ENCODE measurements around the gene IGF2.
A peak's percentile ranks its signal among the peaks of the same experiment; 100 is the strongest.

Gene IGF2, protein sequence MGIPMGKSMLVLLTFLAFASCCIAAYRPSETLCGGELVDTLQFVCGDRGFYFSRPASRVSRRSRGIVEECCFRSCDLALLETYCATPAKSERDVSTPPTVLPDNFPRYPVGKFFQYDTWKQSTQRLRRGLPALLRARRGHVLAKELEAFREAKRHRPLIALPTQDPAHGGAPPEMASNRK

DNA sequence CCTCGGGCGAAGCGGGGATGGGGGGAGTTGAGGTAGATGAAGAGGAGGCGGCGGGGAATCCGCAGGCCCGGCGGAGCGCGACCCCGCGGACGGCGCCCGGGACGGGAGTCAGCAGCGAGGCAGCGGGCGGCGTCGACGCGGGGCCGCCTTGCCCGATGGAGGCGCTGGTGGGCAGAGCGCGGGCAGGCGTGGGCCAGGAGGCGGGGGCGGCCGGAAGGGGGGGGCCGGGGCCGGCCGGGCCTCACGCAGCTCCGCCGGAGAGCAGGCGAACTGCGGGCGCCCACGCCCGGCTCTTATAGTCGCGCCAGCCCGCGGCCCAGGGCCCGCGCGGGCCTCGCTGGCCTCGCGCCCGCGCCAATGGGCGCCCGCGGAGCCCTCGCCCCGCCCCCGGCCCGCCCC is at the start of gene IGF2:
IGF2 (minus strand) TSS at position 267 of the 399 bp plus-strand sequence. CDS start 3,866 bp downstream, outside the sequence.
- Histone ChIP-seq H3K4me3 (ENCODE audit: low read depth, low read length) (peak within 1 kb of the TSS; percentile 43), H3K27ac (ENCODE audit: low read depth, low read length) (no peak within 1 kb of the TSS), H3K36me3 (ENCODE audit: control insufficient read depth, insufficient read depth, low read length) (no peaks in the 10 kb centered on the region), H3K27me3 (ENCODE audit: control insufficient read depth, insufficient read depth, low read length) (peaks cover 96% of the 10 kb centered on the region), H3K4me1 (ENCODE audit: control insufficient read depth, insufficient read depth, low read length) (peaks cover 17% of the 10 kb centered on the region), H3K9ac (ENCODE audit: low read length) (no peak within 1 kb of the TSS), H3K9me3 (ENCODE audit: control insufficient read depth, insufficient read depth, low read depth, low read length) (no peaks in the 10 kb centered on the region)

DNA sequence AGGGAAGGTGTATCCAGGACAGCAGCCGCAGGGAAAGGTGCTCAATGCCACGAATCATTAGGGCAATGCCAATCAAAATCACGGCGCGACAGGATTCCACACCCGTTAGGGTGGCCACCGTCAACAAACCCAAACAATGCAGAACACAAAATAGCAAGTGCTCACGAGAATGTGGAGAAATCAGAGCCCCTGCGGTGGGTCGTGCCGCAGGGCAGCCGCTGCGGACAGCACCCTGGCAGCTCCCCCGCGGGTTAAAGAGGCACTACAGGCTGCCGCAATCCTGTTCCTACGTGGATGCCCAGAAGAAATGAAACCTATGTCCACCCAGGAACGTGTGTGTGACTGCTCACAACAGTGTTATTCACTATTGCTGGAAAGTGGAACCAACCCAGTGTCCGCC is 49.6 kb upstream of the IGF2 start:
- H3K27me3 ChIP-seq (ENCODE audit: control insufficient read depth, insufficient read depth, low read length) = peaks cover 8% of the 10 kb centered on the region; the same call in 1 of the 2 replicates
- no peaks in the 10 kb centered on the region for H3K9me3 ChIP-seq (ENCODE audit: control insufficient read depth, insufficient read depth, low read depth, low read length)
- H3K4me3 ChIP-seq (ENCODE audit: low read depth, low read length) = no peak overlapping the region
- no peaks in the 10 kb centered on the region for H3K36me3 ChIP-seq (ENCODE audit: control insufficient read depth, insufficient read depth, low read length)
- H3K9ac ChIP-seq (ENCODE audit: low read length) = no peak overlapping the region
- H3K27ac ChIP-seq (ENCODE audit: low read depth, low read length) = no peak overlapping the region
- no peaks in the 10 kb centered on the region for H3K4me1 ChIP-seq (ENCODE audit: control insufficient read depth, insufficient read depth, low read length)

DNA sequence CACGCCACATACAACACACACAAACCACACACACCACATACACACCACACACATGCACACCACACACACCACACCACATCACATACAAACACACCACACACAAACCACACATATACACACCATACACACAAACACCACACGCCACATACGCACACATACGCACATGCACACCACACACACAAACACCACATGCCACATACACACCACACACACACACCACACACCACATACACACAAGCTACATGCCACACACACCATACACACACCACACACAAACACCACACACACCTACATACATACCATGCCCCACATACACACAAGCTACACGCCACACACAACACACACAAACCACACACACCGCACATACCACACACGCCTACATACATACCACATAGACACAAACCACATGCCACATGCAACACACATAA is 48.1 kb upstream of the IGF2 start:
- Histone ChIP-seq H3K4me3 (ENCODE audit: low read depth, low read length) (no peak overlapping the region), H3K4me1 (ENCODE audit: control insufficient read depth, insufficient read depth, low read length) (no peaks in the 10 kb centered on the region), H3K9ac (ENCODE audit: low read length) (no peak overlapping the region), H3K27me3 (ENCODE audit: control insufficient read depth, insufficient read depth, low read length) (peaks cover 8% of the 10 kb centered on the region; the same call in 1 of the 2 replicates), H3K36me3 (ENCODE audit: control insufficient read depth, insufficient read depth, low read length) (no peaks in the 10 kb centered on the region), H3K27ac (ENCODE audit: low read depth, low read length) (no peak overlapping the region), H3K9me3 (ENCODE audit: control insufficient read depth, insufficient read depth, low read depth, low read length) (no peaks in the 10 kb centered on the region)

DNA sequence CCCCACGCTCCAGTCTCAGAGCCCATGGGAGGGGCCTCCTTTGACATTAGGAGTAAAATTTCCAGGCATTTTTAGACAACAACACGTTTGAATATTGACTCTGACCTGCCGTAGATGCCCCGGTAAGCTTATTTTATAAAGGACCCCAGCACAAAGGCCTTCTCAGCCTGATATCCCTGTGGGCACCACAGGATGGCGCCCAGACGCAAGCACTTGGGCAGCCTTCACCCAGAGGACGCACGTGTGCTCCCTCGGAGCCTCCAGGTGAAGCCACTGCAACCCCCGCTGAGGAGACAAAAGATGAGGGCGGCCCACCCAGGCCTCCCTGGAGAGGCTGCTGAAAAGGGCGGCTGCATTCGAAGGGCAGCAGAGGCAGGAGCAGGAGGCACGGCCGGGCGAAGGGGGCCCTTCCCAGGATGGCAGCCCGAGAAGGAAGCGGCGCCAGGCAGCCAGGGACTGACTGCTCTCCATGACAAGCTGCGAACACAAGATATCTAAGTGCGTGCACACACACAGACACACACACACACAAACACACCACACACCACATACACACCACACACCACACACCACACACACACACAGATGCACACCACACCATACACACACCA is 47.6 kb upstream of the IGF2 start:
- H3K9me3 ChIP-seq (ENCODE audit: control insufficient read depth, insufficient read depth, low read depth, low read length) = no peaks in the 10 kb centered on the region
- no peak overlapping the region for H3K4me3 ChIP-seq (ENCODE audit: low read depth, low read length)
- peaks cover 8% of the 10 kb centered on the region; the same call in 1 of the 2 replicates for H3K27me3 ChIP-seq (ENCODE audit: control insufficient read depth, insufficient read depth, low read length)
- H3K27ac ChIP-seq (ENCODE audit: low read depth, low read length) = no peak overlapping the region
- no peak overlapping the region for H3K9ac ChIP-seq (ENCODE audit: low read length)
- no peaks in the 10 kb centered on the region for H3K4me1 ChIP-seq (ENCODE audit: control insufficient read depth, insufficient read depth, low read length)
- H3K36me3 ChIP-seq (ENCODE audit: control insufficient read depth, insufficient read depth, low read length) = no peaks in the 10 kb centered on the region

DNA sequence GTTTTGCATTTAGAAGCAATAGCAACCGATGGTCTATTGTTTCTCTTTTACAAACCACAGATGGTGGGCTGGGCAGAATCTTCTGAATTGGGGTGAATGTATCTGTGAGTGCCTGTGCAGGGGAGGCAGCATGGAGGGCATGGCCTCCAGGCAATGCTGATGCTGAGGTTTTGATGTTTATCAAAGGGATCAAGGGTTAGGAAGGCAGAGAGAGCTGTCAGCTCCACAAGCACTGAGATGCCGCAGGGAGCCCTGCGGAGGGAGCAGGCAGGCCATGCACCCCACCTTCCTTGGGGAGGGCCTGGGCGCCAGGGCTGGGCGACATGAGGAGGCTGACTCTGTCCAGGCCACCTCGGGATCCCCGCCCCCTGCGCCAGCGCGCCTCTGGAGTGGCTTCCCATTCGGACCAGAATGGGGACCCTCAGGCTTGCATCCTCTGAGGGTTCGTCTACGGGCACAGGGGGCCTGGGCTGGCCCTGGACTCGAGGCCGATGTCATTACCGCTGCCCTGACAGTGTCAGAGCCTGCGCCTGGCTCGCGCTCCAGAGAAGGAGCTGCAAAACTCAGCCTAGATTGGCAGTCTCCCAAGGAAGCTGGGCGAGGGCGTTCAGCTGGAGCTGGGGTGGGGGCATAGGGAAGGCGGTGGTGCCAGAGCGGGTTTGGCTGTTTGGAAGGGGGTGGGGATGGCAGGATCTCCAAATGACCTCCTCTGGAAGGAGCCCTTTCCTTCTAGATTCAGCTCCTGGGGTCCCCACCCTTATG is 46.3 kb upstream of the IGF2 start:
- no peak overlapping the region for H3K9ac ChIP-seq (ENCODE audit: low read length)
- H3K4me1 ChIP-seq (ENCODE audit: control insufficient read depth, insufficient read depth, low read length) = no peaks in the 10 kb centered on the region
- no peaks in the 10 kb centered on the region for H3K36me3 ChIP-seq (ENCODE audit: control insufficient read depth, insufficient read depth, low read length)
- H3K27me3 ChIP-seq (ENCODE audit: control insufficient read depth, insufficient read depth, low read length) = peaks cover 8% of the 10 kb centered on the region; the same call in 1 of the 2 replicates
- H3K9me3 ChIP-seq (ENCODE audit: control insufficient read depth, insufficient read depth, low read depth, low read length) = no peaks in the 10 kb centered on the region
- H3K27ac ChIP-seq (ENCODE audit: low read depth, low read length) = no peak overlapping the region
- no peak overlapping the region for H3K4me3 ChIP-seq (ENCODE audit: low read depth, low read length)

DNA sequence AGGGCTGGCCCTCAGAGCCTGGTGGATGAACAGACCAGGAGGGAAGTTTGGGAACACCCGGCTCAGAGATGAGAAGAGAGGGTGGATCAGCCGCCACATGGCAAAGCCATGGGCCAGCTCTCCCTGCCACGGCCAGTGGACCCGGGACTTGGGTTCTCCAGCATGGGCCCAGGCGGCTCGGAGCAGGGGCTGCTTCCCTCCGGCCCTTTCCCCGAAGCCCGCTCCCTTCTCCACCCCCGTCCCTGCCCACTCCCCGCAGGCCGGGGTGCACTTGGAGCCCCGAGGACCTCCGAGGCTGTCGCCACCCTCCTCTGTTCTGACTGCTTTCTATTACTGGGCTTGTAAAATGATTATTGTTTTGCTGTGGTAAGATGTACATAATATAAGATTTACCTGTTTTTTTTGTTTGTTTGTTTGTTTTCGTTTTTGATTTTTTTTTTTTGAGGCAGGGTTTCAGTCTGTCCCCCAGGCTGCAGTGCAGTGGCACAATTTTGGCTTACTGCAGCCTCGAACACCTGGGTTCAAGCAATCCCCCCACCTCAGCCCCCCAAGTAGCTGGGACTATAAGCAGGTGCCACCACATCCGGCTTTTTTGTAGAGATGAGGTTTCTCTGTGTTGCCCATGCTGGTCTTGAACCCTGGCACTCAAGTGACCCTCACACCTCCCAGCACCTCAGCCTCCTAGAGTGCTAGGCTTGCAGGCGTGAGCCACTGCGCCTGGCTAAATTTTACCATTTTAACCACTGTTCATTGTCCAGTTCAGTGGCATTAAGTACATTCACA is 43.7 kb upstream of the IGF2 start:
- Histone ChIP-seq H3K4me3 (ENCODE audit: low read depth, low read length) (no peak overlapping the region), H3K27me3 (ENCODE audit: control insufficient read depth, insufficient read depth, low read length) (peaks cover 8% of the 10 kb centered on the region; the same call in 1 of the 2 replicates), H3K9ac (ENCODE audit: low read length) (no peak overlapping the region), H3K4me1 (ENCODE audit: control insufficient read depth, insufficient read depth, low read length) (peaks cover 8% of the 10 kb centered on the region; the same call in 1 of the 2 replicates), H3K36me3 (ENCODE audit: control insufficient read depth, insufficient read depth, low read length) (no peaks in the 10 kb centered on the region), H3K9me3 (ENCODE audit: control insufficient read depth, insufficient read depth, low read depth, low read length) (no peaks in the 10 kb centered on the region), H3K27ac (ENCODE audit: low read depth, low read length) (no peak overlapping the region)

DNA sequence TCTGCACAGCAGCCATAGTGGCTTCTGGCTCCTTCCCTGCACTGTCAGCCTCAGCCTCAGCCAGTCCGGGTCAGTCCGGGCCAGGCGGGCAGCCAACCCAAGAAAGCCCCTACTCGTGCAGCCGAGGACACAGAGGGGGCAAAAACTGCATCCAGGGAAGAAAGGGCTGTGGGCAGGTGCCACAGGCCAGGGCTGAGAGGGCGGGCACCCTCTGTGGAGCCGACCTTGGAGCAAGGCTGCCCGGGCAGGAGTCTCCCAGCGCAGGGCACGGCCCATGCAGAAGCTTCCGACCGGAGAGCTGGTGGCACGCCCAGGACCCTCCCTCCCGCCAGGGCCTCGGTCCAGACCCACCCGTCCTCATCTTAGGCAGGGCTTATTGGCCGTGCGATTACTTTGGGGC is 42.9 kb upstream of the IGF2 start:
- no peaks in the 10 kb centered on the region for H3K36me3 ChIP-seq (ENCODE audit: control insufficient read depth, insufficient read depth, low read length)
- no peaks in the 10 kb centered on the region for H3K9me3 ChIP-seq (ENCODE audit: control insufficient read depth, insufficient read depth, low read depth, low read length)
- no peak overlapping the region for H3K4me3 ChIP-seq (ENCODE audit: low read depth, low read length)
- peaks cover 8% of the 10 kb centered on the region; the same call in 1 of the 2 replicates for H3K4me1 ChIP-seq (ENCODE audit: control insufficient read depth, insufficient read depth, low read length)
- no peak overlapping the region for H3K9ac ChIP-seq (ENCODE audit: low read length)
- H3K27ac ChIP-seq (ENCODE audit: low read depth, low read length) = no peak overlapping the region
- peaks cover 8% of the 10 kb centered on the region; the same call in 1 of the 2 replicates for H3K27me3 ChIP-seq (ENCODE audit: control insufficient read depth, insufficient read depth, low read length)

DNA sequence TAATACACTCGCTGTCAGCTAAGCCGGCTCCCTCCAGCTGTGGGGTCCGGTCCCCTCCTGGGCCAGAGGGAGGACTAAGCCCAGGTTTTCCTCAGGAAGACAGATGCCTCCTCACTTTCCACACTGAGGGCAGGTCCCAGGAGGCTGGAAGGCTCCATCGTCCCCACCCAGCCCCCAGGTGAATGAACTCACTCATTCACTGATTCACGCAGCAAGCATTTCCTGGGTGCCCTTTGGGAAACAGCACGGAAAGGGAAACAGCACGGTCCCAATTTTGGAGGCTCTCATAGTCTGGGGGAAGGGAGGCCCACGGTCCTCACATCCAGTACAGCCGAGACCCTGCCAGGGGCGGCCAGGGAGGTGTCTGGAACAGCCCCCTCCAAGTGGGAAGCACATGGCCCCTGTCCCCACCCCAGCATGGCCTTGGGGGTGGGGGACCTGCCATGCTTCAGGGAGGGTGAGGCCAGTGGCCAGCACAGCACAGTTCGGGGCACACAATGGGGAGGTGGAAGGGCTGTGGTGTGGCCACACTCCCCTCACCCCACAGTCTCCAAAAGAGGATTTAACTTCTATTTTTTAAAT is 41.7 kb upstream of the IGF2 start:
- Histone ChIP-seq H3K9me3 (ENCODE audit: control insufficient read depth, insufficient read depth, low read depth, low read length) (no peaks in the 10 kb centered on the region; the same call in 1 of the 2 replicates), H3K9ac (ENCODE audit: low read length) (no peak overlapping the region), H3K4me3 (ENCODE audit: low read depth, low read length) (no peak overlapping the region), H3K27me3 (ENCODE audit: control insufficient read depth, insufficient read depth, low read length) (peaks cover 8% of the 10 kb centered on the region; the same call in 1 of the 2 replicates), H3K27ac (ENCODE audit: low read depth, low read length) (no peak overlapping the region), H3K4me1 (ENCODE audit: control insufficient read depth, insufficient read depth, low read length) (peaks cover 8% of the 10 kb centered on the region; the same call in 1 of the 2 replicates), H3K36me3 (ENCODE audit: control insufficient read depth, insufficient read depth, low read length) (no peaks in the 10 kb centered on the region)

DNA sequence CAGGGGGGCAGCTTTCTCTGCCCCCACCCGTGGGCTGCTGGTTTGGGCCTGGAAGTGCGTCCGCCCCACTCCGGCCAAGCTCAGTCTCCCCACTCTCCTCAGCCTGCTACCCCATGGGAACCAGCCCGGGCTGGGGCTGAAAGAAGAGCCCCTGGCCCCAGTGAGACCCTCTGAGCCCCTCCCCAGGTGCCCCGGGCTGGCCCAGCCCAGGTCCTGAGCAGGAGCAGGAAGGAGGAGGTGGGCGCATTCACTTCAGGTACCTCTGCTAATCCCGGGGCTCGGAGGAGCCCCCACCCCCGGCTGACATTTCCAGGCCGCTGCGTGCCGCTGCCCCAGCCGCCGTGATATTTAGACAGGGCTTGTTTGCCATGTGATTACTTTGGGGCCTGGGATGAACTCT is 41.2 kb upstream of the IGF2 start:
- Histone ChIP-seq H3K4me3 (ENCODE audit: low read depth, low read length) (no peak overlapping the region), H3K27me3 (ENCODE audit: control insufficient read depth, insufficient read depth, low read length) (peaks cover 8% of the 10 kb centered on the region; the same call in 1 of the 2 replicates), H3K9me3 (ENCODE audit: control insufficient read depth, insufficient read depth, low read depth, low read length) (no peaks in the 10 kb centered on the region; the same call in 1 of the 2 replicates), H3K36me3 (ENCODE audit: control insufficient read depth, insufficient read depth, low read length) (no peaks in the 10 kb centered on the region), H3K9ac (ENCODE audit: low read length) (no peak overlapping the region), H3K27ac (ENCODE audit: low read depth, low read length) (no peak overlapping the region), H3K4me1 (ENCODE audit: control insufficient read depth, insufficient read depth, low read length) (peaks cover 8% of the 10 kb centered on the region; the same call in 1 of the 2 replicates)

DNA sequence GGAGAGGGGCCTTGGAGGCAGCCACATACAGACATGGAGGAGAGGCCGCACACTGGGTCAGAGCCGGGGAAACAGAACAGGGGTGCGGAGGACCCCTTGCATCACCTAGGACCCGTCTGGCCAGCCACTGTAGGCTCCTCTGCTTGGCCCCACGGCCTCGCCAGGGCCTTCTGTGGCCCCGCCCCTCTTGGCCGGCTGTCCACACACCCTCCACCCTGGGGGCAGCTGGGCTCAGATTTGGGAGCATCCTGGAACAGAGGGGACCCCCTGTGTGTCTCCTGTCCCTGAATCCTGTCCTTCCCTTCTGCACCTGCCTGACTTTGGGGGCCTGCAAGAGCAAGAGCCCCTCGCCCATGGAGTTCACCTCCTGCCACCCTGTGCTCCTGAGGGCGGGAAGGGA is 40.3 kb upstream of the IGF2 start:
- Histone ChIP-seq H3K27ac (ENCODE audit: low read depth, low read length) (no peak overlapping the region), H3K9ac (ENCODE audit: low read length) (no peak overlapping the region), H3K4me3 (ENCODE audit: low read depth, low read length) (no peak overlapping the region), H3K36me3 (ENCODE audit: control insufficient read depth, insufficient read depth, low read length) (no peaks in the 10 kb centered on the region), H3K9me3 (ENCODE audit: control insufficient read depth, insufficient read depth, low read depth, low read length) (no peaks in the 10 kb centered on the region; the same call in 1 of the 2 replicates), H3K4me1 (ENCODE audit: control insufficient read depth, insufficient read depth, low read length) (peaks cover 8% of the 10 kb centered on the region; the same call in 1 of the 2 replicates), H3K27me3 (ENCODE audit: control insufficient read depth, insufficient read depth, low read length) (no peaks in the 10 kb centered on the region)

Data from HUES6 (cell line).